Activated CD4-positive, alpha-beta T cell treated with anti-CD3 and anti-CD28 coated beads for 36 hours (primary cell): ENCODE results near the gene NAA60. TPM values are rescaled to one million over a fixed set of nuclear protein-coding genes. Genes with fewer than 3 reads are reported as not detected.
A peak's percentile ranks its signal among the peaks of the same experiment; 100 is the strongest.
"Not testable (repeated sequence)": the region's sequence is repeated elsewhere in the genome, so short reads cannot be mapped to it uniquely, and the experiment has no call there.

ENCODE experiments used
- ATAC-seq: fragments of 200-7000 bp; cut with Tn5 transposase; one replicate; pipeline ENCODE4 v1.10.0; 2021; ENCODE audit warnings: mild to moderate bottlenecking, moderate library complexity
- CTCF ChIA-PET: fragments of 350-600 bp; sonication (Branson Sonifier 250); formaldehyde crosslinking; loops from one replicate; lab custom pipeline; 2021; ENCODE audit warnings: antibody characterized with exemption; lab: Charles Lee
- POLR2A ChIA-PET: fragments of 350-600 bp; sonication (Branson Sonifier 250); formaldehyde crosslinking; loops from one replicate; lab custom pipeline; 2021; ENCODE audit warnings: antibody characterized with exemption, inconsistent platforms; lab: Charles Lee
- DNase-seq: peaks from one replicate; pipeline ENCODE4 v3.0.0-alpha.2; 2020
- H3K27ac Mint-ChIP-seq: one replicate; pipeline ENCODE4 v1.8.0; 2021; ENCODE audit warnings: mixed read lengths
- H3K27me3 Mint-ChIP-seq: one replicate; pipeline ENCODE4 v1.8.0; 2021; ENCODE audit warnings: mixed read lengths
- H3K36me3 Mint-ChIP-seq: one replicate; pipeline ENCODE4 v1.8.0; 2021; ENCODE audit warnings: low read depth, mixed read lengths
- H3K4me1 Mint-ChIP-seq: one replicate; pipeline ENCODE4 v1.8.0; 2021; ENCODE audit warnings: mixed read lengths
- H3K4me3 Mint-ChIP-seq: one replicate; pipeline ENCODE4 v1.8.0; 2021; ENCODE audit warnings: mild to moderate bottlenecking, moderate library complexity, mixed read lengths
- H3K9me3 Mint-ChIP-seq: one replicate; pipeline ENCODE4 v1.8.0; 2021; ENCODE audit warnings: low read depth, mixed read lengths
- intact Hi-C, 2 experiments: fragments of 100-400 bp; cut with DNase I in 1 of 2; cut with micrococcal nuclease in 1 of 2; formaldehyde crosslinking; loops; one replicate each; pipeline versions ENCODE4 v1.14.2 to v1.15.1; 2022 to 2024; cut with DNase I, micrococcal nuclease
- total RNA-seq, 2 experiments: library from RNA; stranded (reverse); gene quantifications; one replicate each; pipeline ENCODE4 v1.2.3, GENCODE V29; 2021

The NAA60 gene
- total RNA-seq, 2 experiments from 2014 or later, result 25.9 to 38.9 TPM

DNA sequence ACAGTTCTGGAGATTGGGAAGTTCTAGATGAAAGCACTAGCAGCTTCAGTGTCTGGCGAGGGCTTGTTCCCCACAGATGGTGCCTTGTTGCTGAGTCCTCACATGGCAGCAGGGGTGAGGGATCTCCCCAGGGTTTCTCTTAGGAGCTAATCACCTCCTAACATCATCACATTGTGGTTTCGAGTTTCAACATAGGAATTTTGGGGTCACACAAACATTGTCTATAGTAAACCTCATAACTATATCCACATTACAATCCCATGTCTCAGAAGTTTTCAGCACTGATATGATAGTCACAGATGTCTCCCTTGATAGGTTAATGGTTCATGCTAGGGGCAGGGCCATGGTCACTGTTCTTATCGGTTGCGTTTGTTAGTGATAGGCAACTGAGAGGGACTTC, 71.1 kb downstream of the NAA60 start:
- no peak for DNase-seq
- ATAC-seq, result no peak
- POLR2A ChIA-PET, result interaction anchor here (0.6 kb wide), 2 partner anchors 10 to 54 kb away, joined by 4 read pairs; no protein-coding TSS in a partner anchor
- intact Hi-C loops, result no loop called here
- Mint-ChIP-seq H3K27ac (peak overlapping the region; percentile 83), H3K36me3 (peaks cover 60% of the 10 kb centered on the region), H3K4me1 (peaks cover 31% of the 10 kb centered on the region), H3K9me3 (no peaks in the 10 kb centered on the region), H3K27me3 (no peaks in the 10 kb centered on the region), H3K4me3 (no peak overlapping the region)
- CTCF ChIA-PET, result no interaction called here

DNA sequence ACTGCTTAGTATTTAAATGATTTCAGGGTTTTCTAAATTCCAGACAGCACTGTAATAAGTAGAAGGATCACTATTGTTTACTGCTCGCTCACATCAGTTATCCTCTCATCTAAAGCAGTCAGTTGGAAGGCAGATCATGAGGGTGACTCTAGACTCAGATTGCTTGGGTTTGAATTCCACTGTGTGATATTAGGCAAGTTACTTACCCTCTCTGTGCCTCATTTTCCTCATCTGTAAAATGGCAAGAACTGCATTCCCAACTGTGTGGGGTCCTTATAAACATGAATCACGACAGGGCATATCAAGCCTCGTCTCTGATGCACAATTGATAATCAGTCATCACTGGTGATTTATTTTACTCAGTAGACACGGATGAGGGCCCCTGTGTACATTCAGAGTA, 72.4 kb downstream of the NAA60 start:
- H3K4me1 Mint-ChIP-seq, result peaks cover 23% of the 10 kb centered on the region
- ChIA-PET POLR2A (no interaction called here), CTCF (no interaction called here)
- no peak for DNase-seq
- H3K36me3 Mint-ChIP-seq, result peaks cover 57% of the 10 kb centered on the region
- H3K27ac Mint-ChIP-seq, result no peak overlapping the region
- no peaks in the 10 kb centered on the region for H3K27me3 Mint-ChIP-seq
- no peak overlapping the region for H3K4me3 Mint-ChIP-seq
- intact Hi-C loops, result no loop called here
- no peak for ATAC-seq
- H3K9me3 Mint-ChIP-seq, result no peaks in the 10 kb centered on the region

DNA sequence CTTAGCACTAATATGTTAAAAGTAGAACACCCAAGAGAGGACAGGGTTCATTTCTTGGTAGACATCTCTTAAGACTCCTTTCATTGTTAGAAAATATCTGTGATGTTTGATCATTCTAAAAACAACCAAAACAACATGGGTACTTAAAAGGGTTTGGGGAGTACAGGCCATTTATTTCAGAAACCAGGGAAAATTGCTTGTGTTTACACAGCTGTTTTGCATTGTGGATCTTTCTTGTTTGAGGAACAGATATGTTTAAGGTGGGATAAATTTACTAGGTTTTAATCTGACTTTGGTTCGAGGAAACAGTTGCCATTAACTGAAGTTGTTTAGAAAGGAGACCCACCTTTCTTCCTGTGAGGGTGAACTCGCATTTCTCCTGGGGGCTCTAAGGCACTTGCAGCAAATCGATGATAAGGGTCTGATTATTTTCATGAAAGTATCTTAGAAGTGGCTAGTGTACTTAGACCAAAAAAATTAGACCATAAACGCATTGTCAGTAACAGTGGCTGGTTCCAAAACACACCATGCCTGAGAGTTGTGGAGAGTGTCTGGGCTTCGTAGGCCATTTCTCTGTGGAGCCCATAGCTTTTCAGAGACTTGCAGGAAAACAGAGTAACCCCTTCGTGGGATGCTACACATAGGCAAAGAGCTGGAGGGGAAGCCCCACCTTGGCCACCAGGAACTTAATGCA, 75.0 kb downstream of the NAA60 start:
- intact Hi-C loops, result no loop called here

DNA sequence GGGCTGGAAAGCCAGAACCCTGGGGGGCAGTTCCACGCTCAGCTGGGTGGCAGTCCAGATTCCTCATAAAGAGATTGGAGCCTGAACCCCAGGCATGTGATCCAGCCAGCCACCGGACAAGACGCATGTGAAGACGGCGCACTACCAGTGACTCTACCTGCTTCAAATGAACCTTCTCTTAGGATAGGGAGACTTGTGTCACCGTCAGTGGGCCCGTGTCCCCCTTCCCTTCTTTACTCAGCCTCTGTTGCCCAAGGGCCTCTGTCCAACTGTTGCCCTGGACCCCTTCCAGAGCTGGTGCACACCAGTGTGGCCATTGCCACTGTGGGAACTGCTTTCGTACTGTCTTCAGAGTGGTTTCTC, 75.5 kb downstream of the NAA60 start:
- H3K9me3 Mint-ChIP-seq, result no peaks in the 10 kb centered on the region
- no peak overlapping the region for H3K27ac Mint-ChIP-seq
- DNase-seq (no peak), ATAC-seq (no peak)
- H3K4me3 Mint-ChIP-seq, result no peak overlapping the region
- intact Hi-C loops, result no loop called here
- peaks cover 46% of the 10 kb centered on the region for H3K36me3 Mint-ChIP-seq
- H3K27me3 Mint-ChIP-seq, result no peaks in the 10 kb centered on the region
- H3K4me1 Mint-ChIP-seq, result peaks cover 13% of the 10 kb centered on the region
- POLR2A ChIA-PET, result no interaction called here
- CTCF ChIA-PET, result no interaction called here

More for the DNA sequence above, 75.0 kb downstream of the NAA60 start:
- no peaks in the 10 kb centered on the region for H3K9me3 Mint-ChIP-seq
- DNase-seq (no peak), ATAC-seq (no peak)
- POLR2A ChIA-PET, result no interaction called here
- H3K4me1 Mint-ChIP-seq, result peaks cover 18% of the 10 kb centered on the region
- peaks cover 50% of the 10 kb centered on the region for H3K36me3 Mint-ChIP-seq
- no peak overlapping the region for H3K27ac Mint-ChIP-seq
- CTCF ChIA-PET, result interaction anchor here (0.7 kb wide), 1 partner anchor 628 kb away, joined by 3 read pairs; no protein-coding TSS in a partner anchor
- H3K4me3 Mint-ChIP-seq, result no peak overlapping the region
- no peaks in the 10 kb centered on the region for H3K27me3 Mint-ChIP-seq

GRCh38 chr16:3519581-3519980, 76.1 kb downstream of the NAA60 start:
- Mint-ChIP-seq H3K27ac (peak overlapping the region; percentile 21), H3K4me3 (no peak overlapping the region), H3K4me1 (peaks cover 7% of the 10 kb centered on the region), H3K27me3 (no peaks in the 10 kb centered on the region), H3K36me3 (peaks cover 42% of the 10 kb centered on the region), H3K9me3 (no peaks in the 10 kb centered on the region)
- POLR2A ChIA-PET, result no interaction called here
- no peak for ATAC-seq
- intact Hi-C loops, result no loop called here
- no peak for DNase-seq
- CTCF ChIA-PET, result no interaction called here

DNA sequence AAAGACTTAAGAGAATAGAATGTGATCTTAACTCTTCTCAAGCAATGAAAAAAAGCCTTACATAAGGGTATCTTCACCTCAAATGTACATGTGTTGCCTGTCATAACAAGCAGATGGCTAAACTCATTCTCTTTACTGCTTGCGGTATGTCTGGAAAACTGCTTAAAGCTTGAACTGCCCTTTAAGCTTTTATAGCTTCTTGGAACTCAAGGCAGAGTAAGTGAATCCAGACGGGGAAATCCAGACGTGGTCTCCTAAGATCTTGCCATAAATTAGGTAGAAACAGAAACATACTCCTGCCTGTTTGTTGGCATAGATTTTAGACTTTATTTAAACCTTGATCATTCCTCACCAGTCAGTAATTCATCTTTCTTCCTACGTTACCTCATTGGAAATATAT, 76.9 kb downstream of the NAA60 start:
- CTCF ChIA-PET, result no interaction called here
- Mint-ChIP-seq H3K9me3 (no peaks in the 10 kb centered on the region), H3K27me3 (no peaks in the 10 kb centered on the region), H3K36me3 (peaks cover 37% of the 10 kb centered on the region), H3K4me1 (peaks cover 4% of the 10 kb centered on the region), H3K4me3 (no peak overlapping the region), H3K27ac (peak overlapping the region; percentile 0)
- DNase-seq (no peak), ATAC-seq (no peak)
- POLR2A ChIA-PET, result interaction anchor here (0.6 kb wide), 1 partner anchor 11 kb away, joined by 3 read pairs; no protein-coding TSS in a partner anchor
- intact Hi-C loops, result no loop called here

GRCh38 chr16:3520841-3521240, 77.4 kb downstream of the NAA60 start:
- ChIA-PET POLR2A (no interaction called here), CTCF (no interaction called here)
- H3K27me3 Mint-ChIP-seq, result no peaks in the 10 kb centered on the region
- H3K36me3 Mint-ChIP-seq, result peaks cover 37% of the 10 kb centered on the region
- peak overlapping the region; percentile 0 for H3K27ac Mint-ChIP-seq
- intact Hi-C loops, result no loop called here
- no peaks in the 10 kb centered on the region for H3K9me3 Mint-ChIP-seq
- no peak for DNase-seq
- no peak overlapping the region for H3K4me3 Mint-ChIP-seq
- ATAC-seq, result no peak
- H3K4me1 Mint-ChIP-seq, result peaks cover 4% of the 10 kb centered on the region

DNA sequence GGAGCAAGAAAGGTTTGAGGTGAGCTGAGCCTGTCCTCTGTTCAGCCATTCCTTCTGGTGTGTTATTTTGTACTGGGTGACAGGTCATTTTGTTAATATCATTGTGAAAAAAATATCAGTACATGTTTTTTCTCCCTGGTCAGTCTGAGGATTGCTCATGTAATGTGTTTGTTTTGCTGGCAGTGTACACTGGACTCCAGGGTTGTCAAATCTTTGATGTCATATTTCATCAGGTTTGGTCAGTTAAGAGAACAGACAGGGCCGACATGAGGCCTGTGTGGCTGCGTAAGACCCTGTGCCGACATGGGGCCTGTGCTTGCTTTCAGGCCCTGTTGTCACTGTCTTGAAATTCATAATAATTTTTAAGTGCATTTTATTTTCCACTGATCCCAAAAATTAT, 79.8 kb downstream of the NAA60 start:
- DNase-seq (no peak), ATAC-seq (no peak)
- ChIA-PET POLR2A (no interaction called here), CTCF (interaction anchor here (0.5 to 0.8 kb wide), 3 partner anchors 12 to 785 kb away, joined by 3 to 4 read pairs (median 3); partner anchors contain the start of gene TNFRSF12A)
- intact Hi-C loops, result no loop called here
- Mint-ChIP-seq H3K9me3 (no peaks in the 10 kb centered on the region), H3K4me3 (no peak overlapping the region), H3K4me1 (peaks cover 4% of the 10 kb centered on the region), H3K36me3 (peaks cover 31% of the 10 kb centered on the region), H3K27me3 (no peaks in the 10 kb centered on the region), H3K27ac (no peak overlapping the region)

- Mint-ChIP-seq H3K36me3 (peaks cover 18% of the 10 kb centered on the region), H3K9me3 (no peaks in the 10 kb centered on the region), H3K4me1 (no peaks in the 10 kb centered on the region), H3K27me3 (no peaks in the 10 kb centered on the region), H3K4me3 (no peak overlapping the region), H3K27ac (no peak overlapping the region)
- CTCF ChIA-PET, result interaction anchor here (1.4 to 1.5 kb wide), 2 partner anchors 10 to 13 kb away, joined by 3 to 5 read pairs; no protein-coding TSS in a partner anchor
- ATAC-seq (no peak), DNase-seq (no peak)
- POLR2A ChIA-PET, result no interaction called here
- intact Hi-C loops, result loop anchor here in 1 of 2 experiments (5.0 kb wide), 1 partner anchor 86 kb away; the partner anchor contains the start of gene SLX4
Observed at GRCh38 chr16:3525951-3526350, 82.5 kb downstream of the NAA60 start.

- intact Hi-C loops, result loop anchor here in 1 of 2 experiments (5.0 kb wide), 1 partner anchor 85 kb away; the partner anchor contains the start of gene SLX4
- ATAC-seq, POLR2A ChIA-PET, H3K27ac Mint-ChIP-seq, H3K27me3 Mint-ChIP-seq, H3K4me1 Mint-ChIP-seq, H3K9me3 Mint-ChIP-seq, H3K4me3 Mint-ChIP-seq: not testable (repeated sequence)
- peaks cover 19% of the 10 kb centered on the region for H3K36me3 Mint-ChIP-seq
- DNase-seq, result peak; percentile 75
- CTCF ChIA-PET, result interaction anchor here (0.6 to 1.6 kb wide), 5 partner anchors 8 to 95 kb away, joined by 3 read pairs; no protein-coding TSS in a partner anchor
Observed at GRCh38 chr16:3527216-3527829, 83.8 kb downstream of the NAA60 start.

GRCh38 chr16:3528406-3528805, 84.9 kb downstream of the NAA60 start:
- no peak overlapping the region for H3K4me3 Mint-ChIP-seq
- H3K27ac Mint-ChIP-seq, result no peak overlapping the region
- ATAC-seq, result peak; percentile 44
- no peaks in the 10 kb centered on the region for H3K4me1 Mint-ChIP-seq
- H3K36me3 Mint-ChIP-seq, result peaks cover 14% of the 10 kb centered on the region
- DNase-seq, result peak; percentile 24
- no peaks in the 10 kb centered on the region for H3K27me3 Mint-ChIP-seq
- intact Hi-C loops, result loop anchor here in 1 of 2 experiments (5.0 kb wide), 1 partner anchor 84 kb away; the partner anchor contains the start of gene SLX4
- CTCF ChIA-PET, result interaction anchor here (0.6 to 1.6 kb wide), 3 partner anchors 67 to 110 kb away, joined by 3 read pairs; no protein-coding TSS in a partner anchor
- POLR2A ChIA-PET, result interaction anchor here (0.6 kb wide), 1 partner anchor 24 kb away, joined by 3 read pairs; no protein-coding TSS in a partner anchor
- H3K9me3 Mint-ChIP-seq, result no peaks in the 10 kb centered on the region
